K562 (cell line): ENCODE data around the gene COL4A2. TPM values are rescaled to one million over a fixed set of nuclear protein-coding genes. Genes with fewer than 3 reads are reported as not detected.

Experiments used
- SNRNP70 ChIP-seq: fragments of 200-400 bp; formaldehyde crosslinking; optimal IDR thresholded peaks from 2 replicates; pipeline ENCODE3; 2017; ENCODE audit warnings: low read depth, low read length
- TARDBP ChIP-seq: fragments of 450-650 bp; IDR thresholded peaks from 2 replicates; pipeline ENCODE4 v1.6.1; 2016
- TEAD4 ChIP-seq, 2 experiments: sonication (generic) in 1 of 2; formaldehyde crosslinking in 1 of 2; IDR thresholded peaks; 2 replicates each; pipeline versions ENCODE4 v1.6.1 to v1.8.0; 2012 to 2022; ENCODE audit warnings: borderline replicate concordance in 1 of 2, inconsistent platforms in 1 of 2, low read length in 1 of 2, mild to moderate bottlenecking in 1 of 2, missing genetic modification reagents in 1 of 2
- ZKSCAN3 ChIP-seq: fragments of 250-450 bp; sonication (Bioruptor Pico); IDR thresholded peaks from 2 replicates; pipeline ENCODE4 v1.4.0; 2020
- ZNF444 ChIP-seq: fragments of 250-450 bp; sonication (Bioruptor Pico); IDR thresholded peaks from 2 replicates; pipeline ENCODE4 v1.4.0; 2020; ENCODE audit warnings: mild to moderate bottlenecking, moderate library complexity
- polyA plus RNA-seq, 8 experiments: library from polyadenylated mRNA; depleted of rRNA in 4 of 8; stranded (reverse) in 5 of 8; unstranded in 3 of 8; fragments of >200 nt; fragmentation: Nextera tagmentation in 2 of 8; fragmentation: Illumina TruSeq in 1 of 8; extraction: Ambion mirVana in 2 of 8; extraction: Trizol in 1 of 8; gene quantifications; 2 replicates each; pipeline versions ENCODE4 v1.2.1 to v1.2.3, GENCODE V29; 2011 to 2014; ENCODE audit warnings: inconsistent platforms in 1 of 8, missing spikeins in 1 of 8
- total RNA-seq, 7 experiments: library from RNA; depleted of rRNA in 6 of 7; stranded (reverse); fragments of >200 nt in 6 of 7; fragmentation: Illumina TruSeq in 2 of 7; extraction: Trizol in 2 of 7; gene quantifications; 2 replicates each; pipeline versions ENCODE4 v1.2.1 to v1.2.3, GENCODE V29; 2011 to 2021; ENCODE audit warnings: low replicate concordance in 1 of 7
- TF ChIP-seq, protein P1 (sequence below): fragments of 450-650 bp; formaldehyde crosslinking; IDR thresholded peaks from 2 replicates; pipeline ENCODE4 v1.4.0; 2020; ENCODE audit warnings: mild to moderate bottlenecking, moderate library complexity
- TF ChIP-seq, protein P2 (sequence below): fragments of 450-650 bp; IDR thresholded peaks from 2 replicates; pipeline ENCODE4 v1.6.1; 2018; ENCODE audit not compliant: partially characterized antibody
- TF ChIP-seq, protein P3 (sequence below): sonication (generic); formaldehyde crosslinking; IDR thresholded peaks from 2 replicates; pipeline ENCODE4 v1.8.0; 2022; ENCODE audit warnings: missing genetic modification reagents, mild to moderate bottlenecking, borderline replicate concordance
- TF ChIP-seq, protein P4 (sequence below): fragments of 450-650 bp; IDR thresholded peaks from 2 replicates; pipeline ENCODE4 v1.6.1; 2016; ENCODE audit warnings: mild to moderate bottlenecking, moderate library complexity

Gene COL4A2
- total and polyA plus RNA-seq, 9 of the 15 experiments (the other 6 are each of a cell fraction or from before 2014, with no cell fraction given): 0.13 to 15.2 (median 8.1) TPM

DNA sequence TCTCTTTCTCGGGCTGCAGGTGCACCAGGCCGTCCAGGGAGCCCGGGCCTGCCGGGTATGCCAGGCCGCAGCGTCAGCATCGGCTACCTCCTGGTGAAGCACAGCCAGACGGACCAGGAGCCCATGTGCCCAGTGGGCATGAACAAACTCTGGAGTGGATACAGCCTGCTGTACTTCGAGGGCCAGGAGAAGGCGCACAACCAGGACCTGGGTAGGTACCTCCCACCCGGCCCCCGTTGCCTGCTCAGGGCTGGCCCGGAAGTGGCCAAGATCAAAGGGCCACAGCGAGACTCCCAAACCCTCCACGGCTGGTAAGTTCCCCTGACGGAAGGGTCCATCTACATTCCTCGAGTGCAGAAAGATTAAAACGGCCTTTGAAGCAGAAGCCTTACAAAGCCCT is 199.3 kb downstream of the COL4A2 start (continued):
- TF ChIP-seq ZNF444 (CRISPR knock-in tag): no peak
- TF ChIP-seq, protein P1, sequence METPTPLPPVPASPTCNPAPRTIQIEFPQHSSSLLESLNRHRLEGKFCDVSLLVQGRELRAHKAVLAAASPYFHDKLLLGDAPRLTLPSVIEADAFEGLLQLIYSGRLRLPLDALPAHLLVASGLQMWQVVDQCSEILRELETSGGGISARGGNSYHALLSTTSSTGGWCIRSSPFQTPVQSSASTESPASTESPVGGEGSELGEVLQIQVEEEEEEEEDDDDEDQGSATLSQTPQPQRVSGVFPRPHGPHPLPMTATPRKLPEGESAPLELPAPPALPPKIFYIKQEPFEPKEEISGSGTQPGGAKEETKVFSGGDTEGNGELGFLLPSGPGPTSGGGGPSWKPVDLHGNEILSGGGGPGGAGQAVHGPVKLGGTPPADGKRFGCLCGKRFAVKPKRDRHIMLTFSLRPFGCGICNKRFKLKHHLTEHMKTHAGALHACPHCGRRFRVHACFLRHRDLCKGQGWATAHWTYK (CRISPR knock-in tag): no peak
- TF ChIP-seq, protein P2, sequence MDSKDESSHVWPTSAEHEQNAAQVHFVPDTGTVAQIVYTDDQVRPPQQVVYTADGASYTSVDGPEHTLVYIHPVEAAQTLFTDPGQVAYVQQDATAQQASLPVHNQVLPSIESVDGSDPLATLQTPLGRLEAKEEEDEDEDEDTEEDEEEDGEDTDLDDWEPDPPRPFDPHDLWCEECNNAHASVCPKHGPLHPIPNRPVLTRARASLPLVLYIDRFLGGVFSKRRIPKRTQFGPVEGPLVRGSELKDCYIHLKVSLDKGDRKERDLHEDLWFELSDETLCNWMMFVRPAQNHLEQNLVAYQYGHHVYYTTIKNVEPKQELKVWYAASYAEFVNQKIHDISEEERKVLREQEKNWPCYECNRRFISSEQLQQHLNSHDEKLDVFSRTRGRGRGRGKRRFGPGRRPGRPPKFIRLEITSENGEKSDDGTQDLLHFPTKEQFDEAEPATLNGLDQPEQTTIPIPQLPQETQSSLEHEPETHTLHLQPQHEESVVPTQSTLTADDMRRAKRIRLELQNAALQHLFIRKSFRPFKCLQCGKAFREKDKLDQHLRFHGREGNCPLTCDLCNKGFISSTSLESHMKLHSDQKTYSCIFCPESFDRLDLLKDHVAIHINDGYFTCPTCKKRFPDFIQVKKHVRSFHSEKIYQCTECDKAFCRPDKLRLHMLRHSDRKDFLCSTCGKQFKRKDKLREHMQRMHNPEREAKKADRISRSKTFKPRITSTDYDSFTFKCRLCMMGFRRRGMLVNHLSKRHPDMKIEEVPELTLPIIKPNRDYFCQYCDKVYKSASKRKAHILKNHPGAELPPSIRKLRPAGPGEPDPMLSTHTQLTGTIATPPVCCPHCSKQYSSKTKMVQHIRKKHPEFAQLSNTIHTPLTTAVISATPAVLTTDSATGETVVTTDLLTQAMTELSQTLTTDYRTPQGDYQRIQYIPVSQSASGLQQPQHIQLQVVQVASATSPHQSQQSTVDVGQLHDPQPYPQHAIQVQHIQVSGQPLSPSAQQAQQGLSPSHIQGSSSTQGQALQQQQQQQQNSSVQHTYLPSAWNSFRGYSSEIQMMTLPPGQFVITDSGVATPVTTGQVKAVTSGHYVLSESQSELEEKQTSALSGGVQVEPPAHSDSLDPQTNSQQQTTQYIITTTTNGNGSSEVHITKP: peak; percentile 35
- TF ChIP-seq TARDBP: no peak
- TF ChIP-seq, protein P3, sequence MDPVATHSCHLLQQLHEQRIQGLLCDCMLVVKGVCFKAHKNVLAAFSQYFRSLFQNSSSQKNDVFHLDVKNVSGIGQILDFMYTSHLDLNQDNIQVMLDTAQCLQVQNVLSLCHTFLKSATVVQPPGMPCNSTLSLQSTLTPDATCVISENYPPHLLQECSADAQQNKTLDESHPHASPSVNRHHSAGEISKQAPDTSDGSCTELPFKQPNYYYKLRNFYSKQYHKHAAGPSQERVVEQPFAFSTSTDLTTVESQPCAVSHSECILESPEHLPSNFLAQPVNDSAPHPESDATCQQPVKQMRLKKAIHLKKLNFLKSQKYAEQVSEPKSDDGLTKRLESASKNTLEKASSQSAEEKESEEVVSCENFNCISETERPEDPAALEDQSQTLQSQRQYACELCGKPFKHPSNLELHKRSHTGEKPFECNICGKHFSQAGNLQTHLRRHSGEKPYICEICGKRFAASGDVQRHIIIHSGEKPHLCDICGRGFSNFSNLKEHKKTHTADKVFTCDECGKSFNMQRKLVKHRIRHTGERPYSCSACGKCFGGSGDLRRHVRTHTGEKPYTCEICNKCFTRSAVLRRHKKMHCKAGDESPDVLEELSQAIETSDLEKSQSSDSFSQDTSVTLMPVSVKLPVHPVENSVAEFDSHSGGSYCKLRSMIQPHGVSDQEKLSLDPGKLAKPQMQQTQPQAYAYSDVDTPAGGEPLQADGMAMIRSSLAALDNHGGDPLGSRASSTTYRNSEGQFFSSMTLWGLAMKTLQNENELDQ (CRISPR knock-in tag): no peak
- TF ChIP-seq ZKSCAN3: no peak
- TF ChIP-seq, protein P4, sequence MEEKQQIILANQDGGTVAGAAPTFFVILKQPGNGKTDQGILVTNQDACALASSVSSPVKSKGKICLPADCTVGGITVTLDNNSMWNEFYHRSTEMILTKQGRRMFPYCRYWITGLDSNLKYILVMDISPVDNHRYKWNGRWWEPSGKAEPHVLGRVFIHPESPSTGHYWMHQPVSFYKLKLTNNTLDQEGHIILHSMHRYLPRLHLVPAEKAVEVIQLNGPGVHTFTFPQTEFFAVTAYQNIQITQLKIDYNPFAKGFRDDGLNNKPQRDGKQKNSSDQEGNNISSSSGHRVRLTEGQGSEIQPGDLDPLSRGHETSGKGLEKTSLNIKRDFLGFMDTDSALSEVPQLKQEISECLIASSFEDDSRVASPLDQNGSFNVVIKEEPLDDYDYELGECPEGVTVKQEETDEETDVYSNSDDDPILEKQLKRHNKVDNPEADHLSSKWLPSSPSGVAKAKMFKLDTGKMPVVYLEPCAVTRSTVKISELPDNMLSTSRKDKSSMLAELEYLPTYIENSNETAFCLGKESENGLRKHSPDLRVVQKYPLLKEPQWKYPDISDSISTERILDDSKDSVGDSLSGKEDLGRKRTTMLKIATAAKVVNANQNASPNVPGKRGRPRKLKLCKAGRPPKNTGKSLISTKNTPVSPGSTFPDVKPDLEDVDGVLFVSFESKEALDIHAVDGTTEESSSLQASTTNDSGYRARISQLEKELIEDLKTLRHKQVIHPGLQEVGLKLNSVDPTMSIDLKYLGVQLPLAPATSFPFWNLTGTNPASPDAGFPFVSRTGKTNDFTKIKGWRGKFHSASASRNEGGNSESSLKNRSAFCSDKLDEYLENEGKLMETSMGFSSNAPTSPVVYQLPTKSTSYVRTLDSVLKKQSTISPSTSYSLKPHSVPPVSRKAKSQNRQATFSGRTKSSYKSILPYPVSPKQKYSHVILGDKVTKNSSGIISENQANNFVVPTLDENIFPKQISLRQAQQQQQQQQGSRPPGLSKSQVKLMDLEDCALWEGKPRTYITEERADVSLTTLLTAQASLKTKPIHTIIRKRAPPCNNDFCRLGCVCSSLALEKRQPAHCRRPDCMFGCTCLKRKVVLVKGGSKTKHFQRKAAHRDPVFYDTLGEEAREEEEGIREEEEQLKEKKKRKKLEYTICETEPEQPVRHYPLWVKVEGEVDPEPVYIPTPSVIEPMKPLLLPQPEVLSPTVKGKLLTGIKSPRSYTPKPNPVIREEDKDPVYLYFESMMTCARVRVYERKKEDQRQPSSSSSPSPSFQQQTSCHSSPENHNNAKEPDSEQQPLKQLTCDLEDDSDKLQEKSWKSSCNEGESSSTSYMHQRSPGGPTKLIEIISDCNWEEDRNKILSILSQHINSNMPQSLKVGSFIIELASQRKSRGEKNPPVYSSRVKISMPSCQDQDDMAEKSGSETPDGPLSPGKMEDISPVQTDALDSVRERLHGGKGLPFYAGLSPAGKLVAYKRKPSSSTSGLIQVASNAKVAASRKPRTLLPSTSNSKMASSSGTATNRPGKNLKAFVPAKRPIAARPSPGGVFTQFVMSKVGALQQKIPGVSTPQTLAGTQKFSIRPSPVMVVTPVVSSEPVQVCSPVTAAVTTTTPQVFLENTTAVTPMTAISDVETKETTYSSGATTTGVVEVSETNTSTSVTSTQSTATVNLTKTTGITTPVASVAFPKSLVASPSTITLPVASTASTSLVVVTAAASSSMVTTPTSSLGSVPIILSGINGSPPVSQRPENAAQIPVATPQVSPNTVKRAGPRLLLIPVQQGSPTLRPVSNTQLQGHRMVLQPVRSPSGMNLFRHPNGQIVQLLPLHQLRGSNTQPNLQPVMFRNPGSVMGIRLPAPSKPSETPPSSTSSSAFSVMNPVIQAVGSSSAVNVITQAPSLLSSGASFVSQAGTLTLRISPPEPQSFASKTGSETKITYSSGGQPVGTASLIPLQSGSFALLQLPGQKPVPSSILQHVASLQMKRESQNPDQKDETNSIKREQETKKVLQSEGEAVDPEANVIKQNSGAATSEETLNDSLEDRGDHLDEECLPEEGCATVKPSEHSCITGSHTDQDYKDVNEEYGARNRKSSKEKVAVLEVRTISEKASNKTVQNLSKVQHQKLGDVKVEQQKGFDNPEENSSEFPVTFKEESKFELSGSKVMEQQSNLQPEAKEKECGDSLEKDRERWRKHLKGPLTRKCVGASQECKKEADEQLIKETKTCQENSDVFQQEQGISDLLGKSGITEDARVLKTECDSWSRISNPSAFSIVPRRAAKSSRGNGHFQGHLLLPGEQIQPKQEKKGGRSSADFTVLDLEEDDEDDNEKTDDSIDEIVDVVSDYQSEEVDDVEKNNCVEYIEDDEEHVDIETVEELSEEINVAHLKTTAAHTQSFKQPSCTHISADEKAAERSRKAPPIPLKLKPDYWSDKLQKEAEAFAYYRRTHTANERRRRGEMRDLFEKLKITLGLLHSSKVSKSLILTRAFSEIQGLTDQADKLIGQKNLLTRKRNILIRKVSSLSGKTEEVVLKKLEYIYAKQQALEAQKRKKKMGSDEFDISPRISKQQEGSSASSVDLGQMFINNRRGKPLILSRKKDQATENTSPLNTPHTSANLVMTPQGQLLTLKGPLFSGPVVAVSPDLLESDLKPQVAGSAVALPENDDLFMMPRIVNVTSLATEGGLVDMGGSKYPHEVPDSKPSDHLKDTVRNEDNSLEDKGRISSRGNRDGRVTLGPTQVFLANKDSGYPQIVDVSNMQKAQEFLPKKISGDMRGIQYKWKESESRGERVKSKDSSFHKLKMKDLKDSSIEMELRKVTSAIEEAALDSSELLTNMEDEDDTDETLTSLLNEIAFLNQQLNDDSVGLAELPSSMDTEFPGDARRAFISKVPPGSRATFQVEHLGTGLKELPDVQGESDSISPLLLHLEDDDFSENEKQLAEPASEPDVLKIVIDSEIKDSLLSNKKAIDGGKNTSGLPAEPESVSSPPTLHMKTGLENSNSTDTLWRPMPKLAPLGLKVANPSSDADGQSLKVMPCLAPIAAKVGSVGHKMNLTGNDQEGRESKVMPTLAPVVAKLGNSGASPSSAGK: no peak
- no peak for TF ChIP-seq TEAD4 (IDR thresholded peaks at IDR 0.05; ENCODE audit: low read length)
- no peak for TF ChIP-seq TEAD4 (CRISPR knock-in tag; IDR thresholded peaks at IDR 0.05; ENCODE audit: borderline replicate concordance)
- no peak for TF ChIP-seq SNRNP70
